ENCODE results near the gene GPRC5C.

GPRC5C gene

GRCh38 chr17:74431568-74432423 is at the start of gene GPRC5C:
Gene GPRC5C (plus strand): TSS chr17:74432088. CDS start chr17:74439777, 7,689 bp downstream.
- DNase-seq (ENCODE audit: low read depth, low spot score) = peak; percentile 79
- H3K27ac ChIP-seq = peak within 1 kb of the TSS; percentile 91

DNA sequence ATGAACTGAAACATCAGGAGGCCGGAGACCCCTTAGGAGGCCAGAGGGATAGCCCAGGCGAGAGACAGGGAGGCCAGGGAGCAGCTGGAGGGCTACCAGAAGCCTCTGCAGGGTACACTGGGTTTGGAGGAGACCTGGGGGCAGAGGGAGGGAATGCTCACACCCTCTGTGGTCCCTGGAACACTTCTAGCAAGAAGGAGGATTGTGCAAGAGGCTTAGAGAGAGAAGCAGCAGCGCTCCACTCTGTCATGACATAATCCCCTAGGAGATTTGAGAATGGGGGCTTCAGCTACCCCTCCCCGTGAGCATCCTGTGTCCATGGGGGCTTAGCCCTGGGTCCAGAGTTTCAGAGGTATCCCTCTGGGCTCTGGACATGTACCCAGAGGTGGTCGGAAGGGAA is 48.7 kb upstream of the GPRC5C start:
- no peak overlapping the region for H3K27ac ChIP-seq
- DNase-seq (ENCODE audit: low read depth, low spot score) = no peak

DNA sequence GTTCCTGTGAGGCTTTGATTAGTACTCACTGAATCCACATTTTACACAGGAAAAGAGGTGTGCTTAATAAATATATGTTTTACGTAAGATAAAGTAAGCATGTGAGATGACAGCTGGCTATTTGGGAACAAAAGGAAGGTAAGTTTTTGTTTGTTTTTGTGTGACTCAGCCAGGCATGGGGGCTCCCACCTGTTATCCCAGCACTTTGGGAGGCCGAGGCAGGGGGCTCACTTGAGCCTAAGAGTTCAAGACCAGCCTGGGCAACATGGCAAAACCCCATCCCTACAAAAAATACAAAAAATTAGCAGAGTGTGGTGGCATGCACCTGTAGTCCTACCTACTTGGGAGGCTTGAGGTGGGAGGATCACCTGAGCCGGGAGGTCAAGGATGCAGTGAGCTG is 46.7 kb upstream of the GPRC5C start:
- H3K27ac ChIP-seq = no peak overlapping the region
- DNase-seq (ENCODE audit: low read depth, low spot score) = no peak

GRCh38 chr17:74386386-74386785 is 45.5 kb upstream of the GPRC5C start:
- no peak for DNase-seq (ENCODE audit: low read depth, low spot score)
- no peak overlapping the region for H3K27ac ChIP-seq

DNA sequence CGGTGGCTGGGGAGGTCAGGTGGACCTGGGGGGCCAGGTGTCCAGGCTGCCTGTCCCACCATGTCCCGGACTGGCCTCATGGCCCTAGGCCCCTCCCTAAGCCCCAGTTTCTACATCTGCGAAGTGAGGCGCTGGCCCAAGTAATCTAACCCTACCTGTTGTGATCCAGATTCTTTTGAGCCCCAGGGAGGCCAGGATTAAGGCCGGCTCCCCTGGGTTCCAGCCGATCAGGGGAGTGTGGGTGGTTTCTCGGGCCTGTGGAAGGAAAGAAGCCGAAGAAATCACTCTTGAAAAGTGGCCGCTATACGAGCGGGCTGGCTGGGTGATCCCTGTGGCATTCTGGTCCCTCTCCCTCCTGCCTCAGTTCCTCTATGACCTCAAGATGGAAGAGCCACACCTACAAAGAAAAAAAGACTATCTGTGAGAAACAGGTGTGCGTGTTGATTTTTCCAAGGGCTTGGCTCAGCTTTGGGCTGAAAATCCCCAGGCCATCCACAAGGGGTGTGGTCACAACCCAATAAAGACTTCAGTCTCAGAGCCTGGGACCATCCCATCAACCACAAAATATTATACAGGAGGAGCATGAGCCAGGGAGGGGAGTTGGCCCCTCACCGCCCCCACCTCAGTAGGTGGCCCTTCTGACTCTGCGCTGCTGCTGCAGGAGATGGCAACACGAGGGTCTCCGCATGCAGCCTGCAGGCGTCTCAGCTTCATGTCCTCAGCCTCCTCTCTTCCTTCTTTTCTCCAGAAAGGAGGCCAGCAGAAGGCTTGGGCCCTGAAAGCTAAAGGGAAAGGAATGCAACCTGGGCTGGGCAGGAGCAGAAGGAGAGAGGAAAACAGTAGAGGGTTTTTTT is 44.3 kb upstream of the GPRC5C start:
- H3K27ac ChIP-seq = no peak overlapping the region
- no peak for DNase-seq (ENCODE audit: low read depth, low spot score)

DNA sequence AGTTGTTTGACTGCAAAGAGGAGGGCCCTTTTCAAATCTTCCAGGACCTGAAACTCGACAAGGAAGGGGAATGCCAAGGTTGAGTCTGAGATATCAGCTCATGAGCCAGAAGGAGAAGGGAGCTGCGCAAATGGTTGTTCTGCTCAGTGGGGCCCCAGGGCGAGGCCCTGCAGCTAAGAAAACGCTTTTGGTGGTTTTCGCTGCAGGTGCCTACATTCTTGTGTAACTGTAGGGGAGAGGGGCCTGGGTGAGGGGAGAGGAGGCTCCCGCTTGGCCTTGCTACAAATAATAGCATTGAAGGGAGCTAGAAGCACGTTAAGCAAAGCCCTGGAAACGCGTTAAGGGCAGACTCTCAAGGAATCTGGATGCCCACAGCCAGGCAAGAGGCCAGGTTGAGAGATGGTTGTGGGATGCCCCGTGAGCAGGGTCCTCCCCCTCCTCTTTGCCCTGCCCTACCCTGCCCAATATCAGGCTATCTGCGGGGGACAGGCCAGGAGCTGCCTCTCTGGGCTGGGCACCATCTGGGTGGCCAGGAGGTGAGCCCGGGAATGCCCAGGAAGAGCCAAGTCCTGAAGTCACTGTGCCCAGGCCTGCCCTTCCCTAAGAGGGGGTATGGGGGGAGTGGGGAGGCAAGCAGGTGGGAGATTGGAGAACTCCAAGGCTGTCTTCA is 42.7 kb upstream of the GPRC5C start:
- H3K27ac ChIP-seq = no peak overlapping the region
- DNase-seq (ENCODE audit: low read depth, low spot score) = no peak

GRCh38 chr17:74389937-74390679 is 41.8 kb upstream of the GPRC5C start:
- no peak overlapping the region for H3K27ac ChIP-seq

DNA sequence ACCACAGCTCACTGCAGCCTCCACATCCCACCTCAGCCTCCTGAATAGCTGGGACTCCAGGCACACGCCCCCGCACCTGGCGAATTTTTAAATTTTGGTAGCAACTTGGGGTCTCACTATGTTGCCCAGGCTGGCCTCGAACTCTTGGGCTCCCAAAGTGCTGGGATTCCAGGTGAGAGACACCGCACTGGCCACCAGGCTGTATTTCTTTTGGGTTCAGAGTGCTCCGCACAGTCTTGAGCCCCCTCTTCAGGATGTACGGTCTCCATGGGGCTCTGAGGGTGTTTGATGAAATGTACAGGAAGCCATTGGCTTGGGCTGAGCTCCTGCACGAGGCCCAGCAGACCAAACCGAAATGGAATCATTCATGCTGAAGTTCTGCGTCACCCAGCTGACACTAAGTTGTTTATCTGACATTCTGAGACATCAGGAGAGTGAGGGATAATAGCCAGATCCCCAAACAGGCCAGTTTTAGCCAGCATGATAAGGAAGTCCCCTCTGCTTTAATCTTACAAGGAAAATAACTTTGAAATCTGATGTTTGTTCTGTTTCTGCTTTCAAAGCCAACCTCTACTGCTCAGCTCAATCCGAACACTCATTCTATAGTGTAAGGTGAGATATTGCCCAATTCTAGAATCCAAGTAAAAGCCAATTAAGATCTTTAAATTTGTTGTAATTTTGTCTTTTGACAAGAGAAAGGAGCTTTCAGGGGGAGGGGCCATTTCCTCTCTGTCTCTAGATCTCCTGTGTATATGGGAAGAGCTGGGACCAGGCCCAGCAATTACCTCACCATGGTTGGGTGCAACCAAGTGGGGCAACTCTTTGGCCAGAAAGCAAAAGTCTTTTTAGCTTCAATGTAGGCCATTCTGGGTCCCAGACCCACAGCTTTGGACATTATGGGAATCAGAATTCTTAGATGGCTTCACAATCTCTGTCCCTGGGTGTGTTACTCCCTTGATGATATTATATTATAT is 40.9 kb upstream of the GPRC5C start:
- H3K27ac ChIP-seq = no peak overlapping the region
- DNase-seq (ENCODE audit: low read depth, low spot score) = no peak

More at GRCh38 chr17:74389937-74390679, 41.8 kb upstream of the GPRC5C start:
- no peak for DNase-seq (ENCODE audit: low read depth, low spot score)

- no peak for DNase-seq (ENCODE audit: low read depth, low spot score)
- H3K27ac ChIP-seq = no peak overlapping the region
Observed at GRCh38 chr17:74391771-74392170, 40.1 kb upstream of the GPRC5C start.

GRCh38 chr17:74392848-74393247 is 39.0 kb upstream of the GPRC5C start:
- H3K27ac ChIP-seq = no peak overlapping the region
- no peak for DNase-seq (ENCODE audit: low read depth, low spot score)

DNA sequence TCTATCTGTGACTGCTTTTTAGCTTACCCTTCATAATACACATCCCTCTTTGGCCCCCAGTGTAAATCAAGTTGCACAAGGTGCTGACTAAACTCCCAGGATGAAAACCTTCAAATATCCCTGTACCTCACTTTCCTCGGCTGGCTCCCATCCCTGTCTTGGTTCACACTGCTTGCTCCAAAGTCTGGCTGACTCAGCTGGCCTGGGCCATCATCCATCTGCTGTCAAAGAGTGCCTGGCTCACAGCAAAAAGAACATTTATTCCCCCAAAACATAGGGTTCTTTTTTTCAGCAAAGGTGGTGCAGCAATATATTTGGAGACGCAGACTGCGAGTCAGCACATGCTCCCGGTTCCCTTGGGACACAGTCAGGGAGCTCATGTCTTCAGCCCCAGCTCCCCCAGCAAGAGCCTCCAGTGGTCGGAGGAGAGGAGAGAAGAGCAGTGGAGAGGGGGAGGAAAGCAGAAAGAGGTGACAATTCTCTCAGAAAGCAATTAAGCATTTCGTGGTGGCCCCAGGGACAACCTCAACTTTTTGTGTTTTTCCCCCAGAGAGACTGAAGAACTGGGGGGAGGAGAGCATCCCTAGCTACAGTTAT is 38.4 kb upstream of the GPRC5C start:
- DNase-seq (ENCODE audit: low read depth, low spot score) = no peak
- H3K27ac ChIP-seq = no peak overlapping the region

GRCh38 chr17:74394275-74394950 is 37.5 kb upstream of the GPRC5C start:
- no peak for DNase-seq (ENCODE audit: low read depth, low spot score)
- no peak overlapping the region for H3K27ac ChIP-seq

DNA sequence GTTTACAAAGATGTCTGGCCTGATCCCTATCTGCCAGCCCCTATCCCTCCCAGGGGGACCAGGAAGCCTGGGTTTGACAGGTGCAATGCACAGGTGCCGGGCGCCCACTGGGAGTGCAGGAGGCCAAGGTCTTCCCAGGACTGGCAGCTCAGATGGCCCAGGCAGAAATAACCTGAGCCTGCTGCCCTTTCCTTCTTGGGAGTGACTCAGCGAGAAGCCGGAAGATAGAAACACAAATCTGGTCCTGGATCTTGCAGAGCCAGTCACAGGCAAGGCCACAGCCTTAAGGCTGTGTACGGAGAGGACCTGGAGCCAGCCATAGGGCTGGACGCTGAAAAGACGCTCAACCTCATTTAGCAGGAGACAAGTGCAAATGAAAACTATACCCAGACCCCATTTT is 36.9 kb upstream of the GPRC5C start:
- DNase-seq (ENCODE audit: low read depth, low spot score) = no peak
- H3K27ac ChIP-seq = no peak overlapping the region

DNA sequence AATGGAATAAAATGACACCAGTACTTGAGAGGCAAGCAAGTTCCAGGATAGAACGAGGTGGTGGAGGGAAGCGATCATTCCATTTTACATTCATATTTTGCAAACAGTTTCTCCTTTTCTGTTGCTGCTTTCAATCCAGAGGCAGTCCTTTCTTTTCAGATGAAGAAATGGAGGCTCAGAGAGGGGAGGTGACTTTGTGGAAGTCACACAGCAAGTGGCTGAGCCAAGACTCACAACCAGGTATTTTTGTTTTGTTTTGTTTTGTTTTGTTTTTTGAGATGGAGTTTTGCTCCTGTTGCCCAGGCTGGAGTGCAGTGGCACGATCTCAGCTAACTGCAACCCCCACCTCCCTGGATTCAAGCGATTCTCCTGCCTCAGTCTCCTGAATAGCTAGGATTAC is 35.3 kb upstream of the GPRC5C start:
- H3K27ac ChIP-seq = no peak overlapping the region
- DNase-seq (ENCODE audit: low read depth, low spot score) = no peak

DNA sequence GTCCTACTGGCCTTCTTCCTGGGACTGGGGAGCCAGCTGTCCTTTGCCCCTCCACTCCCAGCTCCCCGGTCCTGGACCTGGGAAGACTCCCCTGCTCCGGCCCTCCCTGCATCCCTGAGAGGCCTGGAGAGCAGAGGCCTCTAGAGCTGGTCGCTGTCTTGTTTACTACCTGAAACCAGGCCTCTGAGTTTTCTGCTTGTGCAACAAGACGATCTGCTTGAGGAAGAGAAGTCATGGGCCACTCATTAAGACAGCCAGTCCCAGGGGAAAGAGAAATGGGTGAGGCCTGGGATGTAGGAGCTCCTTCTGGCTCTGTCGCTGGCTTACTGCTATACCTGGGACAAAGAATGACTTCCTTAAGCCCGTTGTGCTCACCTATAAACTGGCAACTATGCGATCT is 29.8 kb upstream of the GPRC5C start:
- no peak overlapping the region for H3K27ac ChIP-seq
- DNase-seq (ENCODE audit: low read depth, low spot score) = no peak

DNA sequence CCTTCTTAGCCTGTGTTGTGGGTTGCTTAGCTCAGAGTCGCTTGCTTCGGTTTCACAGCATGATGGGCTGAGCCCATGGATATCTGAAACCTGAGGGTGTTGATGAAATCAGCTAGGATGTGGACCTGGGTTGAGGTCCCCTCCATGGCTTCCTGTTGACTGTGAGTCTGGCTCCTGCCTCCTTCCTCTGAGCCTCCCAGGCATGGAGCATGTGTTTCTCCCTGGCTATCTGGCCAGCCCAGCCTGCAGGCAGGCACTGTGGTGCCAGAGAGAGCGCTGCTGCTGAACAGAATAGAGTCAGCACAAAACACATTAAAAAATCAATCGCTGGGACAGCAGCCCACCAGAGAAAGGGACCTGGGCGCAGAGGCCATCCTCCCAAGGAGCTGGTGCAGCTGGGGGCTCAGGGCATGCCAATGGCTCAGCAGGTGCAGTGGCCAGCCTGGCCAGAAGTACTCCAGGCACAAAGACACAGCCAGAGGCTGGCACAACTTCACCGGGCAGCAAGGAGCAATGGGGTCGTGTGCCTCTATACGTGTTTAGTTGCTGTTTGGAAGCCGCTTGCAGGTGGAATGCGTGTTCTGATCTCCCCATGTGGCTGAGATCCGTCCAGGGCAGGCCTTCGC is 28.3 kb upstream of the GPRC5C start:
- no peak for DNase-seq (ENCODE audit: low read depth, low spot score)
- H3K27ac ChIP-seq = no peak overlapping the region

DNA sequence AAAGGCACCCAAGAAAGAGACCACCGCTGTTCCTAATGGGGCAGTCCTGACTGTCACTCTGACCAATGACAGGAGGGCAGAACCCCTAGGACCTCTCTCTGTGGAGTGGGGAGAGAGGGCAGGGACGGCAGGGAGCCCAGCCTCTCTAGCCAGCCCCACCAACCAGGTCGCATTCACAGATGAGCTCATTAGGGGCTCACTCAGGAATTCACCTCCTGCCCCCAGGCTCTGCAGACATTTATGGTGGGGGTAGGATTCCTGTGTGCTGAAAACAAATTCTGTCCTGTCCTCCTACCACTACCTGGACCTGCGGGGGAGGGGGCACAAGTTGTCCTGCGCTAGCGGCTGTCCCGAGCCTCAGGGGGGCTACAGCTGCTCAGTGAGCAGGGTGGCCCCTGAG is 27.7 kb upstream of the GPRC5C start:
- no peak for DNase-seq (ENCODE audit: low read depth, low spot score)
- H3K27ac ChIP-seq = no peak overlapping the region

- DNase-seq (ENCODE audit: low read depth, low spot score) = no peak
Observed at GRCh38 chr17:74404789-74405188, 27.1 kb upstream of the GPRC5C start.

More at GRCh38 chr17:74404789-74405188, 27.1 kb upstream of the GPRC5C start:
- no peak overlapping the region for H3K27ac ChIP-seq

Data from epithelial cell of prostate (primary cell).